ENCODE measurements around the gene FAM114A2. TPM values are rescaled to one million over a fixed set of nuclear protein-coding genes. Genes with fewer than 3 reads are reported as not detected.

Gene FAM114A2
- total RNA-seq, 1 experiment from 2014 or later = 25.0 TPM

- DNase-seq (ENCODE audit: low spot score) = no peak
- in situ Hi-C loops (cut with HindIII; ENCODE audit: low sequenced_read_pairs) = no loop called here
These were observed 78.2 kb downstream of the FAM114A2 start for GRCh38 chr5:153960269-153961215.

- DNase-seq (ENCODE audit: low spot score) = peak; percentile 53
These were observed 79.4 kb downstream of the FAM114A2 start for GRCh38 chr5:153959134-153959957.

DNA sequence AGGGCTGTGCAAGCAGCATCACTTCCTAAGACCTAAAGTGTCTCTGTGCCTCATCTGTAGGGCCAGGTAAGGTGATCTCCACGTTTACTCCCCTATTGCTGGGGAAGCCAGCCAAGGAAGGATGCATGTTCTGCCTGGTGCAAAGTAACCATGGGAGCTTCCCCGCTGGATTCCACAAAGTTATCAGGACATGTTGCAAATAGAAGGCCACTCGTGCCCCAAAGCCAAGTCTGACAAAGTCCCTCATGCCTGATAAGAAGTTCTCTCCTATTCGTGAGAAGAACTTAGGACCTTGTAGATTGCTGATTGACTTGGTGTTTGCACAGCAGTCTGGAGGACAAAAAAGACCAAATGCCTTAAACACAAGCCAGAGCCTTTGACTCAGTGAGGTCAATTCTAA lies 81.5 kb downstream of the FAM114A2 start:
- no peak for DNase-seq (ENCODE audit: low spot score)
- in situ Hi-C loops (cut with HindIII; ENCODE audit: low sequenced_read_pairs) = no loop called here

More at GRCh38 chr5:153959134-153959957, 79.4 kb downstream of the FAM114A2 start:
- in situ Hi-C loops (cut with HindIII; ENCODE audit: low sequenced_read_pairs) = no loop called here

DNA sequence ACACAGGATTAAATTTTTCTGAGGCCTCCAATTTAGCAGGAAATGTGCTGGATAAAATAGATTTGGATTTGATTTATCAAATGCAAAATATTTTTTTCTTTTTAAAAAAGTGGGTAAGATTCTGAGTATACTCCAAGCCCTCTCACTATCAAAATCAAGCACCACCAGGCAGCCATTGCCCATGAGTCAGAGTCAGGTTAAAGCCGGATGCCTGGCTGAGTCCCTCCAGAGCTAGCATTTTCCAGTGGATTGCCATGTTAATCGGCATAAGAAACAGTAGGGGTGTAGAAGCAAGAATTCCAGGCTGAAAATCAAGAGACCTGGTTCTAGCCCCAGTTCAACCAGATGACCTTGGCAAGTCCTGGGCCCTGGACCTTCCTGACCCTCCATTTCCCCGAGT lies 85.3 kb downstream of the FAM114A2 start:
- DNase-seq (ENCODE audit: low spot score) = no peak

DNA sequence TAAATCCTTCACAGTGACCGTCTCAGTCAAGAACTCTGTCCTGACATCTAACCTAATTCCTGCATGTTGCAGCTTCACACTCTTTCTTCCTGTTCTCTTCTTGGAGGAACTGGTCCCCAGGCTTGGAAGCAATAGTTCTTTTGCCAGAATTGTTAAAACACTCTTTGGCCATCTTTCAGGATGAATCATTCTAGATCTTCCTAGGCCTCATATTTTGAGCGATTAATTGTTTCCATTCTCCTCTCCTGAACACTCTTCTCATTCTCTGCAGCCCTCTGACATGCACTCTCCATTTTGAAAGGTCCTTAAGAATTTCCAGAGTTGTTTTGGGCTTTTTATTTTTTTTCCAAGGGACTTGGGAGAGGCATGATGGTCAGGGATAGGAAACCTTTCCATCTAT lies 85.8 kb downstream of the FAM114A2 start:
- in situ Hi-C loops (cut with HindIII; ENCODE audit: low sequenced_read_pairs) = no loop called here
- no peak for DNase-seq (ENCODE audit: low spot score)

More for the DNA sequence above, 85.3 kb downstream of the FAM114A2 start:
- in situ Hi-C loops (cut with HindIII; ENCODE audit: low sequenced_read_pairs) = no loop called here

DNA sequence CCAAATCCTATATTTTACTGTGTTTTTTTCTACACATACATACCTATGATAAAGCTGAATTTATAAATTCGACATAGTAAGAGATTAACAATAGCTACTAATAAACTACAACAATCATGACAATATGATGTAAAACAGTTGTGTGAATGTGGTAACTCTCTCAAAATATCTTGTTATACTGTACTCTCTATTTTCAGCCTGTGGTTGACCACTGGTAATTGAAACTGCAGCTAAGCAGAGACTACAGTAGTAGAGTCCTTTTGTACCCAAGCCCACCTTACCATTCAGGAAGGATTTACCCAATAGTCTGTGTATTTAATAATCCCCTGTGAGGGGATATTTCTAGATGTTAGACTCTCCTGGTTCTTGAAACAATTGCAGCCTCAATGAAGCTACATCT lies 86.7 kb downstream of the FAM114A2 start:
- in situ Hi-C loops (cut with HindIII; ENCODE audit: low sequenced_read_pairs) = no loop called here

DNA sequence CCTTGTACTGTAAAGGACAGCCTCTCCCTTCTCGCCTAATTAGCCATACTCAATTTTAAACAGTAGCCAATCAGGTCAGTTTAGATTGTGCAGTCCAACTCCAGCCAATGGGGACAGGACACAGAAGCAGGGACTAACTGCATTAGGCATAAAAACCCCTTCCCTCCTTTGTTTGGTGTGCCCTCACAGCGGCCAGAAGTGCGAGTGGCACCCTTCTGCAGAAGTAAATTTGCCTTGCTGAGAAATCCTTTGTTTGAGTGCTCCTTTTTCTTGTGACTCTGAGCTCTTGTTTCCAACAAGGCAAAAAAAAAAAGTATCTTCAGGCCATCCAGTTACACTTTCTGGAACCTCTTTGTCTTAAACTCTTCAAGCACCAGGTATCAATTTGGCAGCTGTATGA lies 97.4 kb downstream of the FAM114A2 start:
- in situ Hi-C loops (cut with HindIII; ENCODE audit: low sequenced_read_pairs) = no loop called here
- no peak for DNase-seq (ENCODE audit: low spot score)

More for the DNA sequence above, 86.7 kb downstream of the FAM114A2 start:
- DNase-seq (ENCODE audit: low spot score) = no peak

Other genes with a start within 250 kb of the FAM114A2 start
- gene MFAP3, start 57 bp upstream of the FAM114A2 start, total RNA-seq (2014; rRNA removed; shearing (Covaris generic)) = 18.2 and 21.3 TPM in 2 replicates
- 47.8 and 61.1 TPM in 2 replicates for gene GALNT10, start 151.8 kb upstream of the FAM114A2 start, total RNA-seq (2014; rRNA removed; shearing (Covaris generic))